Thyroid gland (tissue), 4 donors: ENCODE data around the gene SKI. TPM values are rescaled to one million over a fixed set of nuclear protein-coding genes. Genes with fewer than 3 reads are reported as not detected.
"Not testable (repeated sequence)": the region's sequence is repeated elsewhere in the genome, so short reads cannot be mapped to it uniquely, and the experiment has no call there.

ENCODE experiments used
- DNase-seq, 2 donors: peaks; one replicate each; pipeline ENCODE4 v3.0.0-alpha.2; 2019
- H3K27ac ChIP-seq, 3 donors: fragments of 200-600 bp; sonication (generic); 1 replicate in 2 of 3; 2 replicates in 1 of 3; pipeline ENCODE4 v1.5.1; 2016 to 2019; ENCODE audit warnings: mild to moderate bottlenecking in 1 of 3, moderate library complexity in 1 of 3
- H3K27me3 ChIP-seq: fragments of 200-600 bp; sonication (generic); one replicate; pipeline ENCODE4 v1.5.1; 2019
- H3K36me3 ChIP-seq, 2 donors: fragments of 200-600 bp; sonication (generic); one replicate each; pipeline ENCODE4 v1.5.1; 2016 to 2019
- H3K4me1 ChIP-seq, 2 donors: fragments of 200-600 bp; sonication (generic); one replicate each; pipeline ENCODE4 v1.5.1; 2017 to 2019
- H3K4me3 ChIP-seq, 3 donors: fragments of 200-600 bp; sonication (generic); replicated peaks in 1 of 3; 1 replicate in 2 of 3; 2 replicates in 1 of 3; pipeline ENCODE4 v1.5.1; 2016; ENCODE audit warnings: mild to moderate bottlenecking in 1 of 3
- H3K9me3 ChIP-seq: fragments of 200-600 bp; sonication (generic); one replicate; pipeline ENCODE4 v1.5.1; 2017
- CTCF ChIP-seq, 6 experiments: fragments of 200-600 bp in 3 of 6; fragments of 450-650 bp in 3 of 6; sonication (generic) in 3 of 6; IDR thresholded peaks; one replicate each; pipeline ENCODE4 v1.5.1; 2016 to 2019; ENCODE audit warnings: antibody characterized with exemption in 6 of 6, mild to moderate bottlenecking in 2 of 6, inconsistent platforms in 1 of 6, moderate library complexity in 1 of 6
- POLR2A ChIP-seq, 2 donors: fragments of 450-650 bp; IDR thresholded peaks; one replicate each; pipeline ENCODE4 v1.6.1; 2017; ENCODE audit warnings: antibody characterized with exemption in 2 of 2, mild to moderate bottlenecking in 2 of 2, moderate library complexity in 1 of 2
- WGBS, 2 donors: methylation state at CpG; one replicate each; pipeline ENCODE4 v1.1.5; 2017; 5-methylcytosine and 5-hydroxymethylcytosine counted together
- intact Hi-C: fragments of 100-400 bp; cut with DNase I; formaldehyde crosslinking; loops from one replicate; pipeline ENCODE4 v1.15.1; 2023
- total RNA-seq, 4 donors: library from RNA; depleted of rRNA; stranded (reverse); fragments of >200 nt; gene quantifications; one replicate each; pipeline ENCODE4 v1.2.3, GENCODE V29; 2016

Gene SKI
- total RNA-seq, 4 donors from 2014 or later: 31.4 to 59.6 (median 39.9) TPM

GRCh38 chr1:2294725-2295078, 66.6 kb downstream of the SKI start:
- Histone ChIP-seq H3K27me3 (no peaks in the 10 kb centered on the region), H3K4me3 (no peak overlapping the region), H3K36me3 (no peaks in the 10 kb centered on the region), H3K9me3 (no peaks in the 10 kb centered on the region), H3K27ac (no peak overlapping the region), H3K4me1 (peaks cover 43 to 69% of the 10 kb centered on the region in 2 donors)
- TF ChIP-seq CTCF (IDR thresholded peaks at IDR 0.05) (no peak), POLR2A (IDR thresholded peaks at IDR 0.05) (no peak)
- intact Hi-C loops: no loop called here
- WGBS, 2 donors: 93 to 100% methylated on average over 1 to 5 of the region's 5 CpGs
- DNase-seq: no peak

- H3K4me1 ChIP-seq: peaks cover 43 to 69% of the 10 kb centered on the region in 2 donors
- intact Hi-C loops: no loop called here
- H3K4me3 ChIP-seq: no peak overlapping the region
- no peaks in the 10 kb centered on the region for H3K36me3 ChIP-seq
- H3K27ac ChIP-seq: no peak overlapping the region
- 92% methylated on average over 13 of the region's 13 CpGs for WGBS, 2 donors
- H3K27me3 ChIP-seq: no peaks in the 10 kb centered on the region
- no peak for DNase-seq
- H3K9me3 ChIP-seq: no peaks in the 10 kb centered on the region
- no peak for TF ChIP-seq CTCF (IDR thresholded peaks at IDR 0.05)
- no peak for TF ChIP-seq POLR2A (IDR thresholded peaks at IDR 0.05)
Measured at GRCh38 chr1:2295526-2295925, 67.4 kb downstream of the SKI start.

GRCh38 chr1:2296211-2296610, 68.1 kb downstream of the SKI start:
- H3K9me3 ChIP-seq, H3K27me3 ChIP-seq, H3K4me3 ChIP-seq, H3K36me3 ChIP-seq, intact Hi-C loops, DNase-seq, H3K27ac ChIP-seq: not testable (repeated sequence)
- WGBS, 2 donors: 70 to 80% methylated on average over 9 of the region's 9 CpGs
- peaks cover 44 to 69% of the 10 kb centered on the region in 2 donors for H3K4me1 ChIP-seq

GRCh38 chr1:2296614-2297013, 68.5 kb downstream of the SKI start:
- intact Hi-C loops: no loop called here
- Histone ChIP-seq H3K36me3 (no peaks in the 10 kb centered on the region), H3K4me3 (no peak overlapping the region), H3K4me1 (peaks cover 44 to 69% of the 10 kb centered on the region in 2 donors), H3K27me3 (no peaks in the 10 kb centered on the region), H3K27ac (no peak overlapping the region), H3K9me3 (no peaks in the 10 kb centered on the region)
- DNase-seq: no peak
- TF ChIP-seq POLR2A (IDR thresholded peaks at IDR 0.05) (no peak), CTCF (IDR thresholded peaks at IDR 0.05) (no peak)
- WGBS, 2 donors: 87 to 89% methylated on average over 18 of the region's 18 CpGs

- DNase-seq: no peak
- 89 to 93% methylated on average over 17 to 23 of the region's 35 CpGs for WGBS, 2 donors
- intact Hi-C loops: no loop called here
- peaks cover 41 to 65% of the 10 kb centered on the region in 2 donors for H3K4me1 ChIP-seq
- no peak overlapping the region for H3K4me3 ChIP-seq
- no peaks in the 10 kb centered on the region for H3K36me3 ChIP-seq
- no peaks in the 10 kb centered on the region for H3K27me3 ChIP-seq
- H3K27ac ChIP-seq: no peak overlapping the region
- H3K9me3 ChIP-seq: no peaks in the 10 kb centered on the region
- TF ChIP-seq POLR2A (IDR thresholded peaks at IDR 0.05): no peak
Measured at GRCh38 chr1:2297246-2298011, 69.3 kb downstream of the SKI start.

- Histone ChIP-seq H3K4me3 (no peak overlapping the region), H3K36me3 (peaks cover under 1 to 4% of the 10 kb centered on the region in 2 donors), H3K9me3 (no peaks in the 10 kb centered on the region), H3K4me1 (peaks cover 41 to 57% of the 10 kb centered on the region in 2 donors), H3K27me3 (no peaks in the 10 kb centered on the region), H3K27ac (peak overlapping the region; percentile 28 to 79 (median 50))
- intact Hi-C loops: no loop called here
- DNase-seq: no peak
- no peak for TF ChIP-seq CTCF (IDR thresholded peaks at IDR 0.05)
- no peak for TF ChIP-seq POLR2A (IDR thresholded peaks at IDR 0.05)
- WGBS, 2 donors: 86% methylated on average over 8 of the region's 12 CpGs; no CpG with 5 or more reads in 1 of the 2 donors
Measured at GRCh38 chr1:2298685-2299084, 70.6 kb downstream of the SKI start.
